HG02763 (cell line): ENCODE data around the gene LAPTM5.
A peak's percentile ranks its signal among the peaks of the same experiment; 100 is the strongest.
"Not testable (repeated sequence)": the region's sequence is repeated elsewhere in the genome, so short reads cannot be mapped to it uniquely, and the experiment has no call there.

ENCODE experiments used
- ATAC-seq: cut with Tn5 transposase; IDR thresholded peaks from one replicate; pipeline ENCODE4 v1.9.1; 2021; ENCODE audit warnings: mild to moderate bottlenecking, moderate library complexity; ENCODE audit not compliant: unreplicated experiment

The LAPTM5 gene

GRCh38 chr1:30773722-30774358 lies 16.3 kb upstream of the LAPTM5 start:
- no peak for ATAC-seq

GRCh38 chr1:30771005-30771404 lies 13.4 kb upstream of the LAPTM5 start:
- ATAC-seq, result no peak

- no peak for ATAC-seq
Observed at GRCh38 chr1:30770150-30770549, 12.6 kb upstream of the LAPTM5 start.

- ATAC-seq, result no peak
Observed at GRCh38 chr1:30768830-30769718, 11.5 kb upstream of the LAPTM5 start.

GRCh38 chr1:30768159-30768829 lies 10.7 kb upstream of the LAPTM5 start:
- ATAC-seq, result no peak

GRCh38 chr1:30766948-30767347 lies 9.4 kb upstream of the LAPTM5 start:
- ATAC-seq, result not testable (repeated sequence)

- ATAC-seq, result no peak
Observed at GRCh38 chr1:30765556-30766434, 8.2 kb upstream of the LAPTM5 start.

GRCh38 chr1:30764939-30765555 lies 7.5 kb upstream of the LAPTM5 start:
- peak; percentile 43 for ATAC-seq

GRCh38 chr1:30764396-30764795 lies 6.8 kb upstream of the LAPTM5 start:
- no peak for ATAC-seq

- ATAC-seq, result no peak
Observed at GRCh38 chr1:30763651-30764248, 6.2 kb upstream of the LAPTM5 start.

- ATAC-seq, result no peak
Observed at GRCh38 chr1:30762930-30763650, 5.5 kb upstream of the LAPTM5 start.

GRCh38 chr1:30762152-30762929 lies 4.8 kb upstream of the LAPTM5 start:
- no peak for ATAC-seq

- no peak for ATAC-seq
Observed at GRCh38 chr1:30761381-30762151, 4.0 kb upstream of the LAPTM5 start.

- no peak for ATAC-seq
Observed at GRCh38 chr1:30760596-30761324, 3.2 kb upstream of the LAPTM5 start.

GRCh38 chr1:30759718-30760281 lies 2.2 kb upstream of the LAPTM5 start:
- no peak for ATAC-seq

- no peak for ATAC-seq
Observed at GRCh38 chr1:30758785-30759380, 1.3 kb upstream of the LAPTM5 start.
